T-helper 22 cell (primary cell): ENCODE results near the gene C4BPA.

ENCODE experiments used
- DNase-seq: peaks from one replicate; pipeline ENCODE4 v3.0.0-alpha.2; 2020; ENCODE audit warnings: low read depth

Gene C4BPA

GRCh38 chr1:207077470-207078377 is 26.3 kb upstream of the C4BPA start:
- DNase-seq: peak; percentile 33

- DNase-seq: no peak
These were observed 25.4 kb upstream of the C4BPA start for GRCh38 chr1:207078578-207079132.

GRCh38 chr1:207079706-207080241 is 24.3 kb upstream of the C4BPA start:
- no peak for DNase-seq

- DNase-seq: no peak
These were observed 22.9 kb upstream of the C4BPA start for GRCh38 chr1:207081088-207081487.

GRCh38 chr1:207081806-207082205 is 22.2 kb upstream of the C4BPA start:
- no peak for DNase-seq

- DNase-seq: no peak
These were observed 19.8 kb upstream of the C4BPA start for GRCh38 chr1:207084232-207084631.

GRCh38 chr1:207084701-207085180 is 19.3 kb upstream of the C4BPA start:
- peak; percentile 12 for DNase-seq

- DNase-seq: no peak
These were observed 18.1 kb upstream of the C4BPA start for GRCh38 chr1:207085887-207086286.

GRCh38 chr1:207088161-207088560 is 15.9 kb upstream of the C4BPA start:
- no peak for DNase-seq

- no peak for DNase-seq
These were observed 15.1 kb upstream of the C4BPA start, which contains the start of gene C4BPB for GRCh38 chr1:207088701-207089626. TSS of gene C4BPB (plus strand) at chr1:207088860. CDS start at chr1:207089532, 672 bp downstream.

GRCh38 chr1:207089627-207090355 is 14.2 kb upstream of the C4BPA start:
- no peak for DNase-seq

GRCh38 chr1:207091200-207091908 is 12.7 kb upstream of the C4BPA start:
- no peak for DNase-seq

- DNase-seq: no peak
These were observed 10.1 kb upstream of the C4BPA start for GRCh38 chr1:207093944-207094343.

- DNase-seq: no peak
These were observed 6.1 kb upstream of the C4BPA start for GRCh38 chr1:207097871-207098324.

- DNase-seq: no peak
These were observed 2.3 kb upstream of the C4BPA start for GRCh38 chr1:207101720-207102119.

- DNase-seq: no peak
These were observed 1.9 kb upstream of the C4BPA start for GRCh38 chr1:207102146-207102545.

- DNase-seq: no peak
These were observed 1.4 kb upstream of the C4BPA start for GRCh38 chr1:207102659-207103058.

GRCh38 chr1:207109004-207109403 is 5.0 kb downstream of the C4BPA start:
- DNase-seq: no peak

- DNase-seq: no peak
These were observed 8.7 kb downstream of the C4BPA start for GRCh38 chr1:207112616-207113296.

- DNase-seq: no peak
These were observed 11.2 kb downstream of the C4BPA start for GRCh38 chr1:207115269-207115668.
